GM23338 (cell line): ENCODE measurements around the gene CTNNA2. TPM values are rescaled to one million over a fixed set of nuclear protein-coding genes. Genes with fewer than 3 reads are reported as not detected.

Source experiments
- ATAC-seq: fragments of 200-7000 bp; cut with Tn5 transposase; 3 replicates; pipeline ENCODE4 v1.9.1; 2020
- DNase-seq: peaks from one replicate; pipeline ENCODE4 v3.0.0-alpha.2; 2015; ENCODE audit warnings: low spot score
- H2AFZ ChIP-seq: fragments of 200-600 bp; sonication (generic); 2 replicates; pipeline ENCODE4 v1.8.0; 2016; ENCODE audit warnings: antibody characterized with exemption, mild to moderate bottlenecking, moderate library complexity
- H3F3A ChIP-seq: fragments of 200-600 bp; sonication (generic); replicated peaks from 2 replicates; pipeline ENCODE4 v1.8.0; 2017; ENCODE audit warnings: antibody characterized with exemption, mixed run types, low read depth
- H3K27ac ChIP-seq: fragments of 200-600 bp; sonication (generic); 2 replicates; pipeline ENCODE4 v1.6.1; 2016; ENCODE audit warnings: low read depth
- H3K27me3 ChIP-seq: fragments of 200-600 bp; sonication (generic); 2 replicates; pipeline ENCODE4 v1.8.0; 2016; ENCODE audit warnings: mild to moderate bottlenecking, mixed run types, moderate library complexity; ENCODE audit not compliant: insufficient read depth
- H3K36me3 ChIP-seq: fragments of 200-600 bp; sonication (generic); 2 replicates; pipeline ENCODE4 v1.8.0; 2016; ENCODE audit warnings: mild to moderate bottlenecking; ENCODE audit not compliant: insufficient read depth
- H3K4me1 ChIP-seq: fragments of 200-600 bp; sonication (generic); 2 replicates; pipeline ENCODE4 v1.8.0; 2016; ENCODE audit warnings: mild to moderate bottlenecking, moderate library complexity; ENCODE audit not compliant: insufficient read depth
- H3K4me2 ChIP-seq: fragments of 200-600 bp; sonication (generic); 2 replicates; pipeline ENCODE4 v1.7.1; 2017; ENCODE audit warnings: mixed run types
- H3K4me3 ChIP-seq: fragments of 200-600 bp; sonication (generic); 2 replicates; pipeline ENCODE4 v1.6.1; 2016; ENCODE audit warnings: mixed run types
- H3K79me2 ChIP-seq: fragments of 200-600 bp; sonication (generic); replicated peaks from 2 replicates; pipeline ENCODE4 v1.8.0; 2017; ENCODE audit warnings: mild to moderate bottlenecking; ENCODE audit not compliant: insufficient read depth
- H3K9me2 ChIP-seq: fragments of 200-600 bp; sonication (generic); 2 replicates; pipeline ENCODE4 v1.8.0; 2017; ENCODE audit not compliant: insufficient read depth
- H4K20me1 ChIP-seq: fragments of 200-600 bp; sonication (generic); replicated peaks from 2 replicates; pipeline ENCODE4 v1.8.0; 2017; ENCODE audit warnings: mild to moderate bottlenecking; ENCODE audit not compliant: insufficient read depth
- H3K27ac Mint-ChIP-seq: 2 replicates; pipeline ENCODE4 v1.8.0; 2020; ENCODE audit warnings: inconsistent platforms, mild to moderate bottlenecking, moderate library complexity, mixed read lengths
- H3K27me3 Mint-ChIP-seq: 3 replicates; pipeline ENCODE4 v1.8.0; 2022; ENCODE audit warnings: low read depth, mild to moderate bottlenecking, moderate library complexity, mixed read lengths, inconsistent platforms; ENCODE audit not compliant: insufficient read depth, poor library complexity
- H3K36me3 Mint-ChIP-seq: 3 replicates; pipeline ENCODE4 v1.8.0; 2021; ENCODE audit warnings: low read depth, mild to moderate bottlenecking, inconsistent platforms, moderate library complexity, mixed read lengths
- H3K4me1 Mint-ChIP-seq: 3 replicates; pipeline ENCODE4 v1.8.0; 2020; ENCODE audit warnings: mild to moderate bottlenecking, inconsistent platforms, mixed read lengths
- H3K4me3 Mint-ChIP-seq: 3 replicates; pipeline ENCODE4 v1.8.0; 2021; ENCODE audit warnings: moderate library complexity, mild to moderate bottlenecking, inconsistent platforms, mixed read lengths
- H3K9me3 Mint-ChIP-seq: 3 replicates; pipeline ENCODE4 v1.8.0; 2020; ENCODE audit warnings: moderate library complexity, mild to moderate bottlenecking, inconsistent platforms, mixed read lengths
- CREB1 ChIP-seq: fragments of 250-450 bp; sonication (Bioruptor Pico); IDR thresholded peaks from 2 replicates; pipeline ENCODE4 v1.5.0; 2020; ENCODE audit warnings: low read depth, mild to moderate bottlenecking, moderate library complexity
- EZH2 ChIP-seq: fragments of 200-600 bp; sonication (generic); IDR thresholded peaks from one replicate; pipeline ENCODE4 v1.8.0; 2017; ENCODE audit warnings: antibody characterized with exemption, mild to moderate bottlenecking, low read depth; ENCODE audit not compliant: unreplicated experiment
- EZH2phosphoT487 ChIP-seq: fragments of 200-600 bp; sonication (generic); IDR thresholded peaks from one replicate; pipeline ENCODE4 v1.8.1; 2018; ENCODE audit warnings: antibody characterized with exemption; ENCODE audit not compliant: unreplicated experiment
- JUNB ChIP-seq: IDR thresholded peaks from one replicate; pipeline ENCODE4 v1.6.1; 2016; ENCODE audit warnings: antibody characterized with exemption; ENCODE audit not compliant: unreplicated experiment
- NANOG ChIP-seq: IDR thresholded peaks from 2 replicates; pipeline ENCODE4 v1.6.1; 2016; ENCODE audit warnings: antibody characterized with exemption, borderline replicate concordance
- REST ChIP-seq: IDR thresholded peaks from one replicate; pipeline ENCODE4 v1.6.1; 2018; ENCODE audit warnings: antibody characterized with exemption; ENCODE audit not compliant: unreplicated experiment
- STAT1 ChIP-seq: IDR thresholded peaks from one replicate; pipeline ENCODE4 v1.6.1; 2016; ENCODE audit warnings: antibody characterized with exemption; ENCODE audit not compliant: unreplicated experiment
- ZNF114 ChIP-seq: fragments of 250-450 bp; sonication (Bioruptor Pico); IDR thresholded peaks from 2 replicates; pipeline ENCODE4 v1.5.0; 2020; ENCODE audit warnings: mild to moderate bottlenecking, moderate library complexity
- ZNF331 ChIP-seq: fragments of 250-450 bp; sonication (Bioruptor Pico); IDR thresholded peaks from 2 replicates; pipeline ENCODE4 v1.5.0; 2020; ENCODE audit warnings: low read depth, mild to moderate bottlenecking, moderate library complexity
- ZNF462 ChIP-seq: fragments of 250-450 bp; sonication (Bioruptor Pico); IDR thresholded peaks from 2 replicates; pipeline ENCODE4 v1.5.0; 2020; ENCODE audit warnings: mild to moderate bottlenecking, moderate library complexity
- polyA plus RNA-seq: library from polyadenylated mRNA; unstranded; fragments of >200 nt; fragmentation: Nextera tagmentation; extraction: Ambion mirVana; gene quantifications from 2 replicates; pipeline ENCODE4 v1.2.1, GENCODE V29; 2016
- total RNA-seq: library from RNA; depleted of rRNA; stranded (reverse); fragments of >200 nt; shearing (Covaris generic); gene quantifications from 2 replicates; pipeline ENCODE4 v1.2.3, GENCODE V29; 2014
- TF ChIP-seq, protein P1 (sequence below), 2 experiments: fragments of 200-600 bp in 1 of 2; sonication (generic) in 1 of 2; conservative IDR thresholded peaks; 2 replicates each; pipeline versions ENCODE4 v1.5.1 to v1.6.1; 2016 to 2017; ENCODE audit warnings: antibody characterized with exemption in 2 of 2, low read depth in 2 of 2, mild to moderate bottlenecking in 2 of 2, moderate library complexity in 1 of 2

CTNNA2 gene
- total and polyA plus RNA-seq, 2 experiments from 2014 or later = 6.4 to 15.6 TPM

DNA sequence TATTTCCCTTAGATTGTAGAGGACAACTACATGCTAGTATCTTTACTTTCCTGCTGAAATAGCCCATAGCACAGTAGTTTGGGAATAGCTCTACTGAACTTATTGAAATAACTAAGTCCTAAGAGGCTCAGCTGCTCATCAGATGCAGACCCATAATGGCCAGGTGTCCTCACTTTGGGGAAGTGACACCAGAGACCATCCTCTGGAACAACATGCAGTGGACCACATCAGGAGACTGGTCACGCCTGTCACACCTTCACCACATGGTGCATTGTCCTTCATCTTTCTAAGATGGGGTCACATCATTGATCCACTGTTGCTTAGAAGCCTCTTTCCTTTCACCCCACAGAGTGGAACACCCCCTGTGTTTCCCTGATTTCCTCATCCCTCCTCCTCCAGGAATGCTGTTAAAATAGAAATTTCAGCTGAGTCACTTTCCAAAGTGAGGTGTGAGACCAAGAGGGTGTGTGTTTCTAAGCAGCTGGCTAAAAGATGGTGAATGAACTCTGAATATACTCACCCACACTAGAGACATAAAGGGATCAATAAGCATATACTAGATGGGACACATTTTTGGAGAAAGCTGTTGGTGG is 1006.9 kb downstream of the CTNNA2 start (continued):
- TF ChIP-seq, protein P1, sequence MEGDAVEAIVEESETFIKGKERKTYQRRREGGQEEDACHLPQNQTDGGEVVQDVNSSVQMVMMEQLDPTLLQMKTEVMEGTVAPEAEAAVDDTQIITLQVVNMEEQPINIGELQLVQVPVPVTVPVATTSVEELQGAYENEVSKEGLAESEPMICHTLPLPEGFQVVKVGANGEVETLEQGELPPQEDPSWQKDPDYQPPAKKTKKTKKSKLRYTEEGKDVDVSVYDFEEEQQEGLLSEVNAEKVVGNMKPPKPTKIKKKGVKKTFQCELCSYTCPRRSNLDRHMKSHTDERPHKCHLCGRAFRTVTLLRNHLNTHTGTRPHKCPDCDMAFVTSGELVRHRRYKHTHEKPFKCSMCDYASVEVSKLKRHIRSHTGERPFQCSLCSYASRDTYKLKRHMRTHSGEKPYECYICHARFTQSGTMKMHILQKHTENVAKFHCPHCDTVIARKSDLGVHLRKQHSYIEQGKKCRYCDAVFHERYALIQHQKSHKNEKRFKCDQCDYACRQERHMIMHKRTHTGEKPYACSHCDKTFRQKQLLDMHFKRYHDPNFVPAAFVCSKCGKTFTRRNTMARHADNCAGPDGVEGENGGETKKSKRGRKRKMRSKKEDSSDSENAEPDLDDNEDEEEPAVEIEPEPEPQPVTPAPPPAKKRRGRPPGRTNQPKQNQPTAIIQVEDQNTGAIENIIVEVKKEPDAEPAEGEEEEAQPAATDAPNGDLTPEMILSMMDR (conservative IDR thresholded peaks at IDR 0.05; ENCODE audit: low read depth in 2 of 2) = no peak
- TF ChIP-seq JUNB (no peak), EZH2phosphoT487 (no peak), CREB1 (no peak)

DNA sequence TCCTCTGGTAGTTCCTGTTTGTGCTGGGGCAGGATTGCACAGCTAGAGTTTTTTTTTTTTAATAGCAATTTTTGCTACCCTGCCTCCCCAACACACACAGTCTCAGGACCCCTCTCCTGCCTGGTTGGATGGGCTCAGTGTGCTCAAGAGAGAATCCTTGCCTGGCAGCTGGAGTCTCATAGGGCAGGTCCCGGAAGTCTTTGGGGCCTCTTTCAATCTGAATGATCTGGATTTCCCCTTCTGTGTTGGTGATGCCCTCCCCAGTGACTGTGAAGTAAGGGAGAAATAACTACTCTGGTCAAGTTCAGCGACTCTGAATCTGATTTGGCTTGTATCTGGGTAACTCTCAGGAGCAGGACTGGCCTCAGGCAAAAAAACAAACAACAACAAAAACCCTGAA is 1012.3 kb downstream of the CTNNA2 start:
- ATAC-seq = no peak
- no peaks in the 10 kb centered on the region; the same call in 2 of the 3 replicates for H3K4me1 Mint-ChIP-seq
- Histone ChIP-seq H3K9me2 (0 out of 2 replicates have a peak, but pooled peaks cover 3% of the 10 kb centered on the region), H3K27ac (no peak overlapping the region), H3K4me3 (no peak overlapping the region), H3K4me2 (no peak overlapping the region), H3F3A (no peaks in the 10 kb centered on the region), H3K79me2 (no peaks in the 10 kb centered on the region), H4K20me1 (no peaks in the 10 kb centered on the region), H3K4me1 (no peaks in the 10 kb centered on the region), H2AFZ (no peak overlapping the region), H3K27me3 (no peaks in the 10 kb centered on the region), H3K36me3 (no peaks in the 10 kb centered on the region)
- H3K4me3 Mint-ChIP-seq = no peak overlapping the region
- DNase-seq = no peak
- no peaks in the 10 kb centered on the region for H3K36me3 Mint-ChIP-seq
- H3K27ac Mint-ChIP-seq = peak overlapping the region; percentile 13; the same call in 1 of the 2 replicates
- H3K9me3 Mint-ChIP-seq = no peaks in the 10 kb centered on the region
- no peaks in the 10 kb centered on the region for H3K27me3 Mint-ChIP-seq
- TF ChIP-seq STAT1 = no peak
- TF ChIP-seq REST = no peak
- no peak for TF ChIP-seq CREB1
- no peak for TF ChIP-seq ZNF462 (CRISPR knock-in tag)
- TF ChIP-seq, protein P1 (conservative IDR thresholded peaks at IDR 0.05; ENCODE audit: low read depth in 2 of 2) = no peak
- TF ChIP-seq ZNF331 (CRISPR knock-in tag) = no peak
- TF ChIP-seq EZH2 = no peak
- TF ChIP-seq NANOG = no peak
- TF ChIP-seq ZNF114 (CRISPR knock-in tag) = no peak
